UCSD-AML1 (cell line): ENCODE measurements around the gene PHLDB1.
"Not testable (repeated sequence)": the region's sequence is repeated elsewhere in the genome, so short reads cannot be mapped to it uniquely, and the experiment has no call there.

Experiments used
- DNase-seq: peaks from one replicate; lab custom pipeline; 2025; ENCODE audit not compliant: unreplicated experiment; lab: John Stamatoyannopoulos, UW

Gene PHLDB1

GRCh38 chr11:118658429-118659313 lies 51.3 kb downstream of the PHLDB1 start:
- peak; percentile 29 for DNase-seq

GRCh38 chr11:118659314-118659952 lies 52.0 kb downstream of the PHLDB1 start:
- DNase-seq, result peak; percentile 88

- DNase-seq, result no peak
Measured at GRCh38 chr11:118659953-118660680, 52.7 kb downstream of the PHLDB1 start.

GRCh38 chr11:118660681-118661424 lies 53.4 kb downstream of the PHLDB1 start:
- DNase-seq, result no peak

- DNase-seq, result no peak
Measured at GRCh38 chr11:118661425-118662301, 54.2 kb downstream of the PHLDB1 start.

- no peak for DNase-seq
Measured at GRCh38 chr11:118662401-118663271, 55.2 kb downstream of the PHLDB1 start.

- no peak for DNase-seq
Measured at GRCh38 chr11:118663381-118663780, 56.0 kb downstream of the PHLDB1 start.

- no peak for DNase-seq
Measured at GRCh38 chr11:118663902-118664301, 56.5 kb downstream of the PHLDB1 start.

GRCh38 chr11:118666371-118666770 lies 59.0 kb downstream of the PHLDB1 start:
- no peak for DNase-seq

GRCh38 chr11:118670063-118670462 lies 62.6 kb downstream of the PHLDB1 start:
- DNase-seq, result no peak

GRCh38 chr11:118671254-118671653 lies 63.8 kb downstream of the PHLDB1 start:
- DNase-seq, result no peak

GRCh38 chr11:118672846-118673245 lies 65.4 kb downstream of the PHLDB1 start:
- DNase-seq, result no peak

- no peak for DNase-seq
Measured at GRCh38 chr11:118673361-118674081, 66.1 kb downstream of the PHLDB1 start.

- no peak for DNase-seq
Measured at GRCh38 chr11:118674082-118674435, 66.6 kb downstream of the PHLDB1 start.

GRCh38 chr11:118677977-118678376 lies 70.6 kb downstream of the PHLDB1 start:
- no peak for DNase-seq

- not testable (repeated sequence) for DNase-seq
Measured at GRCh38 chr11:118678908-118679307, 71.5 kb downstream of the PHLDB1 start.

- no peak for DNase-seq
Measured at GRCh38 chr11:118679483-118679882, 72.1 kb downstream of the PHLDB1 start, which contains the start of gene TREH. Gene TREH (minus strand): TSS chr11:118679650. CDS start chr11:118679627, 23 bp downstream.

- no peak for DNase-seq
Measured at GRCh38 chr11:118682372-118682771, 75.0 kb downstream of the PHLDB1 start.
